Mucosa of descending colon (tissue), 3 donors: ENCODE measurements around the gene BUB3. TPM values are rescaled to one million over a fixed set of nuclear protein-coding genes. Genes with fewer than 3 reads are reported as not detected.

ENCODE experiments used
- ATAC-seq: fragments of 200-7000 bp; cut with Tn5 transposase; one replicate; pipeline ENCODE4 v1.9.1; 2020; ENCODE audit warnings: mild to moderate bottlenecking, moderate library complexity
- DNase-seq, 3 donors: peaks; one replicate each; pipeline ENCODE4 v3.0.0-alpha.2; 2020
- H3K36me3 ChIP-seq: fragments of 200-600 bp; one replicate; pipeline ENCODE4 v1.8.0; 2021; ENCODE audit warnings: low read depth, mild to moderate bottlenecking
- H3K4me1 ChIP-seq: fragments of 200-600 bp; one replicate; pipeline ENCODE4 v1.8.0; 2021; ENCODE audit warnings: low read depth, mild to moderate bottlenecking
- H3K4me3 ChIP-seq: fragments of 200-600 bp; one replicate; pipeline ENCODE4 v1.8.0; 2021; ENCODE audit warnings: mild to moderate bottlenecking
- H3K9me3 ChIP-seq: fragments of 200-600 bp; one replicate; pipeline ENCODE4 v1.8.0; 2021; ENCODE audit warnings: mild to moderate bottlenecking
- CTCF ChIP-seq: fragments of 200-600 bp; IDR thresholded peaks from one replicate; pipeline ENCODE4 v1.8.0; 2022; ENCODE audit warnings: antibody characterized with exemption, mild to moderate bottlenecking
- intact Hi-C, 2 donors: fragments of 100-400 bp; cut with DNase I in 1 of 2; cut with micrococcal nuclease in 1 of 2; formaldehyde crosslinking; loops; one replicate each; pipeline versions ENCODE4 v1.11.0 to v1.11.1; 2022; cut with DNase I, micrococcal nuclease
- long read RNA-seq, 2 donors: library from polyadenylated mRNA; unstranded; transcript quantifications; one replicate each; pipeline ENCODE4 v2.0.0, GENCODE V29; 2019 to 2021
- total RNA-seq, 3 donors: library from RNA; stranded (reverse); fragmentation: NEBNext Ultra II Directional in 2 of 3; extraction: Animal tissue kit (Norgen Biotek cat#: 25700) in 2 of 3; gene quantifications; one replicate each; pipeline versions ENCODE4 v1.2.1 to v1.2.4, GENCODE V29; 2021 to 2023
- donor health status: DM: no; HTN: no; CAD: no; lungs with moderate emphysema.
- donor health status: DM: no; HTN: no; CAD: no.
- donor health status: DM: no; HTN: yes; CAD: no.

The BUB3 gene
- total RNA-seq: 10 to 100 TPM; 65.0 to 81.1 (median 68.4) TPM
- long read RNA-seq, donor 1, full-length matches to known transcripts: 76 of 91 reads
- long read RNA-seq, donor 1, partial matches to known transcripts: 13 of 91 reads
- long read RNA-seq, donor 1, other reads (novel, unspliced or antisense): 2 of 91 reads
- long read RNA-seq, donor 2, full-length matches to known transcripts: 64 of 70 reads
- long read RNA-seq, donor 2, partial matches to known transcripts: 5 of 70 reads
- long read RNA-seq, donor 2, other reads (novel, unspliced or antisense): 1 of 70 reads

GRCh38 chr10:123154092-123154710 lies at the start of gene BUB3:
Gene BUB3, plus strand, starts transcription at chr10:123154402. Its CDS starts 516 bp downstream, at chr10:123154918.
- Histone ChIP-seq H3K36me3 (peaks cover 4% of the 10 kb centered on the region), H3K9me3 (no peaks in the 10 kb centered on the region), H3K4me3 (peak within 1 kb of the TSS; percentile 93), H3K4me1 (peaks cover 25% of the 10 kb centered on the region)
- peak; percentile 20 for TF ChIP-seq CTCF
- DNase-seq (peak; percentile 96 to 99 (median 98)), ATAC-seq (peak; percentile 97)
- intact Hi-C loops: no loop called here

- ATAC-seq (no peak), DNase-seq (no peak)
- Histone ChIP-seq H3K4me1 (no peaks in the 10 kb centered on the region), H3K9me3 (no peaks in the 10 kb centered on the region), H3K4me3 (no peak overlapping the region), H3K36me3 (no peaks in the 10 kb centered on the region)
- TF ChIP-seq CTCF: no peak
- intact Hi-C loops: no loop called here
These were observed 44.7 kb upstream of the BUB3 start for GRCh38 chr10:123109466-123109865.

- TF ChIP-seq CTCF: no peak
- DNase-seq: peak in 2 of 3 donors; percentile 38 to 46
- H3K36me3 ChIP-seq: no peaks in the 10 kb centered on the region
- intact Hi-C loops: no loop called here
- no peaks in the 10 kb centered on the region for H3K4me1 ChIP-seq
- no peak overlapping the region for H3K4me3 ChIP-seq
- H3K9me3 ChIP-seq: no peaks in the 10 kb centered on the region
- peak; percentile 52 for ATAC-seq
These were observed 36.4 kb upstream of the BUB3 start for GRCh38 chr10:123117644-123118417.

- Histone ChIP-seq H3K4me3 (no peak overlapping the region), H3K36me3 (no peaks in the 10 kb centered on the region), H3K4me1 (no peaks in the 10 kb centered on the region), H3K9me3 (no peaks in the 10 kb centered on the region)
- ATAC-seq (no peak), DNase-seq (no peak)
- intact Hi-C loops: no loop called here
- TF ChIP-seq CTCF: no peak
These were observed 35.1 kb upstream of the BUB3 start for GRCh38 chr10:123119081-123119480.

GRCh38 chr10:123126246-123126645 lies 28.0 kb upstream of the BUB3 start:
- no peak for TF ChIP-seq CTCF
- Histone ChIP-seq H3K36me3 (no peaks in the 10 kb centered on the region), H3K9me3 (no peaks in the 10 kb centered on the region), H3K4me3 (no peak overlapping the region), H3K4me1 (no peaks in the 10 kb centered on the region)
- intact Hi-C loops: no loop called here
- no peak for DNase-seq
- ATAC-seq: no peak
